Measurements from ENCODE around the gene TIGD2.
"Not testable (repeated sequence)": the region's sequence is repeated elsewhere in the genome, so short reads cannot be mapped to it uniquely, and the experiment has no call there.

The TIGD2 gene

DNA sequence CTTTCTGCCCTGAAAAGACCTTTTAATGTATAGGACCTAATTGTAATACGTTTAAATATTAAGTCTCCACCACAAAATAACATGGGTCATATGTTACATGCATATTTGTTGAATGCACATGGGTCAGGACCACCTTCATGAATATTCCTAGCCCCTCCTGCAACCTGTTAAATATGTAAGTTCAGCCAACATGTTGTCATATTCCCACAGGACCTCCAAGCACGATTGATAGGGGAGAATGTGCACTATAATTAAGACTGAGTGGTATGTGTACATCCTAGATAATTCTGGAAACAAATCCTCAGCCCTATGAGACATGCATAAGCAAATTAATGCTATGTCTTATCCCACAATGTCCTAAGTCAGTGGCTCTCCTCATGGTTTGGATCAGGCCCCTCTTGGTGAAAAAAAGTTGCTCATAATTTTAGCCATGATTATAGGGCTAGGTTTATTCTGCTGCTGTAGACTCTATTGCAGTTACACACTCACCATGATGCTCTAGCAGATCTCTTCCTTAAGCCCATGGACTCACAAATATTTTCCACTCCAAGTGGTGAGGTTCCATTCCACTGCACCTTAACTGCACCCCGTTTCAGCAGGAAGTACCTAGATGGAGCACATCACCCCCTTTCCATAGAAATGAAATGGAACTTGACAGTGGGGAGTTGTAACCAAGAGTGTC is 10.2 kb downstream of the TIGD2 start:
- no peak for DNase-seq

DNA sequence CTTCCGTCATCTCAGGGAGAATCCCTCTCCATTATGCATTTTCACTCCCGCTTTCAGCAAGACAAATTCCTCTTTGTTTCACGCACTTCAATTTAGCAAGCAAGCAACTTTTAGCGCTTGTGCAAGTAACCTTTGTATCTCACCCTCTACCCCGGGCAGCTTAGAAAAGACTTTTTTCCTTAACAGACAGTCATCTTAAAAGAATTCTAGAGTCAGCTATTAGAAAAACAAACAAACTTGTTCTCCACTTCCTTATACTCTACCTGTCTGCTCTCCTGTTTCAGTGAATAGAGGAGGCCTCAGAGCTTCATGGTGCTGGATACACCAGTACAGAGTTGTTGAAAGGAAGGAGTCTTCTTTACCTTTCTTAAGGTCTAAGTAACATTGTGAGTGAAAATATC is 12.1 kb downstream of the TIGD2 start:
- no peak for DNase-seq

DNA sequence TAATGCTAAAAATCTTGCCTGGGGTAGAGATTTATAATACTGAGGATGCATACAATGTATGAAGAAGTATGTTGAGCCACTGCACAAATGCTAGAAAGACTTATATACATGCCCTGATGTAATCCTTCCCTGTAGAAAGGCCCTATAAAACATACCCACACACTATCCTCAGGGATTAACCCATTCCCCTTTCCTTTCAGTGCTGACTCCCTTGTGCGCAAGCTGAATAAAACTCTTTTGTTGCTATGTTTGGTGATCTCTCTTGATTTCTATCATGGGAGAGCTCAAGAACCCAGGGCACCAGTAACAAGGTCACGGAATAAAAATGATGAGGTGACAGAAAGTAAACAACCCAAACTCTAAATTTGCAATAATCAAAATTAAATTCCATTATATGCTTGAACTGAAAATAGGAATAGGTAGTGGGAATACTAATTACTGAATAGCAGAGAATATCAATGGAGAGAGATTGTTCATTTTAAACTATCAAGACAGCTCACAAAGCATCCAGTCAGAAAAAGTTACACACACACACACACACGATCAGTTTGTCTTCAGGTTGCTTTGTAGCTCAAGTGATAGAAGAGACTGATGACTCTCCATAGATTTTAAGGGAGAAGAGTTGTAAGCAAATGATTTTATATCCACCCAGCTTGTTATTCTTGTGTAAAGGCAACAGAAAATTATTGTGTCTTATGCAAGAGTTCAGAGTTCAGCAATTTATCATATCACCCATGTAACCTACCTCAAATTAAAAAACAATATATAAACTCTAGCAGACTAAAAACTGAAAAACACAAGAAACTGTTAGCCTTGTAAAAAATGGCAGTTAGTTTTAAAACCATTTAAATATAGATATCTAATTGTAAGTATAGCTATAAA is 14.8 kb downstream of the TIGD2 start:
- no peak for DNase-seq

DNA sequence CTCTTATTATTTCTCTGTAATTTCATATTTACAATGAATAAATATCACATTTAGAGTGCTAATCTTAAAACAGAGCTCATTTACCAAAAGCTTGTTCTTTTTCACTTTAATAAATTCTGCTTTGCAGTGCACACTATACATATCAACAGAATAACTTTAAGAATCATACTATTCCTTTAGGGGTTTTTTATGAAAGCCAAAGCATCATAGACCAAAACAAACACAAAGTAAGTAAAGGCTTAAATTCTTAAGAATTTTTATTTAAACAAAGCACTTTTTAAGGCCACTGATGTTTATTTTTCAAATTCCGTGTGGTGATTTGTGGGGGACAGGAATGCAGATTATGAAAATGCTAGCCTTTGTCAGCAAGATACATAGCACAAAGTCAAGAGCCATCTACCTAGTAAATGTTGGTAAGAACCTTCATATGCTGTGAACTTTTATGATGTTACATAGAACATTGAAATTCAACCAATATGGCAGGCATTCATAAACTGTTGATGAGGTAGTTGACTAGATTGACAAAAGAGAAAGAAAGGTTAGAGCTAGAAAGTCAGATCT is 17.8 kb downstream of the TIGD2 start:
- DNase-seq, result no peak

DNA sequence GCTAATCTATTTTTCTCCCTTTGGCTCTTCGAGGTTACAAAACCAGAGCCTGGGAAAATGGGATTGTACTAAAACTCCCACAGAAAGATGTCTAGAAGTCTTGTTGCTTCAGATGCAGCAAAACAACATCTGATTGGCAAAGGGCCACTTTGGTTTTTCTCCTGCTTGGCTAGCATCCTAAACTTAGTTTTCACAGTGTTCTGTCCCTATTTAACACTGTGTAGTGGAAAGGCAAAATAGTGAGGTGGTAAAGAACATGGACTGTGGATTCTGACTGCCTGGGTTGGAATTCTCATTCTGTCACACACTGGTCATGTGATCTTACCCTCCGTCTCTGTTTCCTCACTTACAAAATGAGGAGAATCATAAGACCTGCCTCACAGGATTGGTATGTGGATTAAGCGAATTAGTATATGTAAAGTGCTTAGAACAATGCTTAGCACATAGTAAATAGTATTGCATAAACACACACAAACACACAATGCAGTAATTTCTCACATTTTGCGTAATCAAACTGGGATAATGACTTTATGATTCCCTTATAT is 23.5 kb downstream of the TIGD2 start:
- DNase-seq, result no peak

DNA sequence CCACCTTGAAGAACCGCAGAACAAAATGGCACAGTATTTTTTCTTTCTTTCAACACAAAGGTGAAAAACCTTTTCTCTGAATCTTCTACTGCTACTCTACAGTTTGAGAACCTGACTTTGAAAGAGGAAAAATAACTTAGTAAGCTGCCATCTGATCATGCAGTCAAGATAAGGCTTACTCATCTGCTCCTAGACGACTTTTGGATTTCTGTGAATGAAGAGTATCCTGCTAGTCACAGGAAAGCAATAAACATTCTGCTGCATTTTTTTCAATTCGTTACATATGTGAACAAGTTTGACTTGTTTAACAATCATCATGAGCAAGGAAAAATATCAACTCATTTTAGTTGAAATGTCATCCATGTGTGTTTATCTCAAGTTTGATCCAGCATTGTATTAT is 25.2 kb downstream of the TIGD2 start:
- DNase-seq, result no peak

DNA sequence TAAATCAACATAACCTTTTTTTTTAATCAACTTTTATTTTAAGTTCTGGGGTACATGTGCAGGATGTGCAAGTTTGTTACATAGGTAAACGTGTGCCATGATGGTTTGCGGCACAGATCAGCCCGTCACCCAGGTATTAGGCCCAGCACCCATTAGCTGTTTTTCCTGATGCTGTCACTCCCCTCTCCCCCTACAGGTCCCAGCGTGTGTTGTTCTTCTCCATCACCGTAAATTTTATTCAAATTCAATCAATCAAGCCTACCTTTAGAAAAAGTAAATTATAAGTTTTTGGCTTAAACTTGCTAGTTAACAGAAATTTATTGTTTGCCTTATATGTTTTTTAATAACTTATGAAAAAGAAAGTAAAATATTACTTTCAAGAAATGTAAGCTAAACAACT is 25.9 kb downstream of the TIGD2 start:
- DNase-seq, result no peak

DNA sequence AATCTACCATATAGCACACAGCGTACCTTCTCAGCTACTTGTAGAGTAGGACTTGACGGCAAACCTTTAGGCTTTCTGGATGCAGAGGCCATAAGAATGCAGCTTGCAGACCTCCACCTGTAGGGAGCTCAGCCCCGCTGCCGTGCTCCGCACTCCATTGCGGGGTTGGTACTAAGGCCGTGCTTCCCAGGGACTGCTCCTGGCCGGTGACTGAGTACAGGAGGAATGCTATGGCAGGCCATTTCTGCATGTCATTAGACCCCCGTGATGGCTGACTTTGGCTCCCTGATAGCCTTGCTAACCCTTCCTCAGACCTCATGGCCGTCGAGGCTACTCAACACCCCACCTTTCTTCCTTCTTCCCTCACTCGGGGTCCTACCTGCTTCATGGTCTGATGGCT is 26.4 kb downstream of the TIGD2 start:
- no peak for DNase-seq

DNA sequence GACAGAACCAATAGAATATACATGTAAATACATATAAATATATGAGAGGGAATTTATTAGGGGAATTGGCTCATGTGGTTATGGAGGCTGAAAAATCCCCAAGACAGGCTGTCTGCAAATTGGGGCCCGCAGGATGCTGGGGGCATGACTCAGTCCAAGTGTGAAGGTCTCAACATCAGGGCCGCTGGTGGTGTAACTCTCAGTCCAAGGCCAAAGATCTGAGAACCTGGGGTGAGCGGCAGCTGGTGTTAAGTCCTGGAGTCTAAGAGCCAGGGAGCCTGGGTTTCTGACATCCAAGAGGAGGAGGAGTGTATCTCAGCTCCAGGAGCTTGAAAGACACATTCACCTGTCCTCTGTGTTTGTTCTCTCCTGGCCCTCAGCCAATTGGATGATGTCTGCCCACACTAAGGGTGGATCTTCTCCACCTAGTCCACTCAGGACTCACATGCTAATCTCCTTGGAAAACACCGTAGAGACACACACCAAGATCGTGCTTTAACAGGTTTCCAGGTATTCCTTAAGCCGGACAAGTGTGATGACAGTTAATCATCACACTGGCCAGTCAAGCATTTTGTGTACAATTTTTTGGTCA is 28.9 kb downstream of the TIGD2 start:
- DNase-seq, result no peak

DNA sequence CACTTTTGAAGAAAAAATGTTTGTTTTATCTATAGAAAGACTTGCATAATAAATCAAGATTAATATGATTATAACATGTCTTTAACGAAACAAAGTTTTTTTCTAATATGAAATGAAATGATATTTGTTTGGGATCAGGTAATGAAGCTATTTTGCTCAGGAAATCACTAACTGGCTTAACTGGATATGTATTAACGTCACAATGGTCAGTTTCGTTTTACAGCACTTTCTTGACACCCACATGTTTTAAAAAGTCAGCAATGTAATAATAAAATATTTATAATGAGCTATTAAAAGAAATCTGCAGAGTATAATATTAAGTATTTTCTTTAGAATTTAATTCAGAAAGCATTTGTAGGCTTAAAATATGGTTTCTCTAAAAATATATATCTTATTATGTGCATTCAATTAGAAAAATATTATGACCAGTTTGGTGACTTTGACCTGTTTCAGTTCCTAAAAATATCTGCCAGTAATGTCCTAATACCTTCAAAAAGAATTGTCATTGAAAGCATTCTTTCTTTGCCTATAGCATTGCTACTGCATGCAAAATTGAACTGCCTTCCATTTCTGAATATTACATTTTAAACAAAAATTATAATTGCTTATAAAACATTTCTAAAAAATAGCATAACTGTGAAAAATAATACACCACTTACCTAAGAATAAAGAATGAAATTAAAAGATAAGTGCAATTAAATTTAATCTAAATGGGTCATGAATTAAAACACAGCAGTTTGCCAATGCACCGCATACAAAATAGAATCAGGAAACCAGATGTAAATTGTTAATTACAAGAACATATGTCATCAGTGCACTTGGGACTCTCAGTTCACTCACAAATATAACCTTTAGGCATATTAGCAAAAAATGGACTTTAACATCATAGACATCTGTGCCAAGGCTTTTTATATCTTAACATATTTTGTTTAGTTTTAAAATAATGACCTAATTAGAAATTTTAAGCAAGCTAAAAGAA is 31.6 kb downstream of the TIGD2 start:
- DNase-seq, result no peak

DNA sequence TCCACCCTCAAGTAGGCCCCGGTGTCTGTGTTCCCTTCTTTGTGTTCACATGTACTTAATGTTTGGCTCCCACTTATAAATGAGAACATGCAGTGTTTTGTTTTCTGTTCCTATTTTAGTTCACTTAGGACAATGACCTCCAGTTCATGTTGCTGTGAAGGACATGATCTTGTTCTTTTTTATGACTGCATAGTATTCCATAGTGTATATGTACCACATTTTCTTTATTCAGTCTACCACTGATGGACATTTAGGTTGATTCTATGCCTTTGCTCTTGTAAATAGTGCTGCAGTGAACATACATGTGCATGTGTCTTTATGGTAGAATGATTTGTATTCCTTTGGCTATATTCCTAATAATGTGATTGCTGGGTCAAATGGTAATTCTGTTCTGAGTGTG is 33.3 kb downstream of the TIGD2 start:
- not testable (repeated sequence) for DNase-seq

DNA sequence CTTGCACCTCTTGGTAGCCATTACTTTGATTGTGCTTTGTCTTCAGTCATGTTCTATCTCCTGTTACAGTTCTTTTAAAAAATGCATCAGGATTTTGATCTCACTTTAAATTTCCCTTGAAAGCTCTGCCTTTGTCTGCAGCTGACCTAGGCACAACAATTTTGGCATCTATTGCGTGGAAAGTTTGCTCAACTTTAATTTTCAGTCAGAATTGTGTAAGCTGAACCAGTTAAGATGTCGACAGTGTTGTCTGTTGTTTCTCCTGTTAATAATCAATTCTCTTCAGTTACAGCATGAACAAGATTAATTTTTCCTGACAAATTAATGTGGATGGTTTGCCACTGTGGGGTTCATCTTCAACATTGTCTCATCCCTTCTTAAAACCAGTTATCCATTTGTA is 34.9 kb downstream of the TIGD2 start:
- DNase-seq, result no peak

DNA sequence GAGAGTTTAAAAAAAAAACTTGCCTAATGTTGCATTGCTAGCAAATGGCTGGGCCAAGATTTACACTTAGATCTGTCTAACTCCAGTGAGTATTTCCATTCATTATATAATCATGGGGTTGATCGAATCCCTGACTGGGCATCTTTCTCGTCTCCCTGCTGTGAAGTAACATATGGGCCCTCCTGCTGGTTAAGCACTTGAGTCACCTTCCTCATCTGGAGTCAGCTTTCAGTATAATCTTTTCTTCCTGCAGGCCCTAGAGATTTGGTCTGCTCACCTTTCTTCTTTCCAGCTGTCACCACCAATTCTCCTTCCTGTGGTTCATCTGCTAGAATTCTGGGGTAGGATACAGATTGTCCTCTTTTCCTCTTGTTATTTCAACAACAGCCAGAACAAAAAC is 41.6 kb downstream of the TIGD2 start:
- no peak for DNase-seq

DNA sequence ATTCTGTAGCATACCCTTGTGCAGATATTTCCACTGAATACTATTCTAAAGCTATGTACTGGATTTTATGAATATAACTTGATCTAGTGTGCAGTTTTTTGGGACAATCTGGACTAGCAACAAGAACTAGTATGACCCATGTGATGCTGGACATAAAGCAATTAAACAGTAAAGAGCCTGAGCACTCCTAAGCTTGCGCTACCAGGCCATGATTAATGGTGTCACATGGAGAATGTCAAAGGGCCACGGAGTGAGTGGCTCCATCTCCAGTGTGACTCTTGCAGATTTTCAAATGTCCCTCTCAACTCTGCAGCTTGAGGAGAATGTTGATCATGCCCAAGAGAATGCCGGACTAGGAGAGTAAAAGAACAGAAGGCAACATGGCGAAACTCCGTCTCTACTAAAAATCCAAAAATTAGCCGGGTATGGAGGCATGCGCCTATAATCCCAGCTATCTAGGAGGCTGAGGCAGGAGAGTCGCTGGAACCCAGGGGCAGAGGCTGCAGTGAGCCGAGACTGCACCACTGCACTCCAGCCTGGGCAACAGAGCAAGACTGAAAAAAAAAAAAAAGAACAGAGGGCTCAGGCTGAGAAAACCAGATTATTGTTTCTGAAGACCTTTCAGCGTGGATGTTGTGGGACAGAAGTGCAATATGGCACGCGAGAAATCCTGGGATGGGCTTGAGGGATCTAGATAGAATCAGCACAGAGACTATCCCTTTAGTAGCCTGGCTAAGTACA is 45.0 kb downstream of the TIGD2 start:
- no peak for DNase-seq

DNA sequence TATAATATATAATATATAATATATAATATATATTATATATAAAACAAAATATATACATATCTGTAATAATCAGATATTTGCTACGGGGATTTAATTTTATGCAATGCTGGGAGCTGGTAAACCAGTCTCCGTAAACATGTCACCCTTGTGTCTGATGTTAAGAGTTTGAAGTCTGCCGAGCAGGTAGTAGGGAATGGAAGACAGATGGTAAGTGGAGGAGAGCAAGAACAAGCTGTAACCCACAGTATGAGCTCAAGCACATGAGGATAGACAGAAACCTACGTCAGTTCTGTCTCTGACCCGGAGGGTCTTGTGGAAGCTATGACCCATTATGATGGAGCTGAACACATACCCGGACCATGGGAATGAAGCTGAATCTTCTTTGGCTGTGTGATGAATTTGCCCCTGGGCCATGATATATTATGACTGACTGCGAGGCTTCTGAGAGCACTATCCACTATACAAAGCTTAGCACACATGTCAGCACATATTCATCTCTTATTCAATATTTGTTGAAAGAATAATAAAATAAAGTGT is 46.2 kb downstream of the TIGD2 start:
- no peak for DNase-seq

DNA sequence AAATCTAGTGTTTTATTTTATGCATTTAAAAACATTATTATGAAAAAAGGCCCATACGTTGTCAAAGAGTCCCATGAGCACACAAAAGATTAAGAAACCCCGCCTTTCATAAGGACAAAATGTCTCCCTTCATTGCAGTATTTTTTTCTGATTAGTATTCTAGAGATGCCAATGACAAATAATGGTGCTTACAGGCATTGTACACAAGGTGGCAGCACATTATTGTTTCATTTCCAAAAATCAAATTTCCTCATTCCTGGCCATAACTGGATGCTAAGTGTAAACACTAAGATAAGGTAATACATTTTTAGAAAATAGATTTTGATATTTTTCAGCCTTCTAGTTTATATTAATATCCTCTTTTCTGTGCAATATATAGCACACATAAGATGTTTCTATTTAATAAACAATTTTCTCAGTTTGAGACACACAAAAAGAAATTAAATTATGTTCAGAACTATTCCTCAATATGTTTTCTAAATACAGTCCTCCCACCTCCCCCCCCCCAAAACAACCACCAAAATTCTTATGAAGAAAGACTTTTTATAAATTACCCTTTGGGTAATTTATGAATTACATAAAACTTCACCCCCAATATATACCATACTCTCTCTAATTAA is 47.7 kb downstream of the TIGD2 start:
- no peak for DNase-seq

DNA sequence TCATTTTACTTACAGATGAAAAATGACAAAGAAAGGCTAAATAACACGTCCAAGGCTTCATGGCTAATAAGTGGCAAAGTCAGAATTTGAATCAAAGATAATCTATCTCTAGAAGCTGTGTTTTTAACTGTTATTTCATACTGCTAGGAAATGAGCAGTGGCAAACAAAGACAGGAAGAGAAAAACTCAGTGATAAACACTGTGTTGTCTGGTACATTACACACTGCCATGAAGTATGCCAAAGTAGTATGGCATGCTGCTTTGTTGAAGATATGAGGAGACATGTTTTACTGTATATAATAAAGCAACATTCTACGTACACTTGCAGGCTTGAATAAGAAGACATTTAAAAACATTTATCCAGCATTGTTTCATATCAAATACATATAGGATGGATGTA is 49.5 kb downstream of the TIGD2 start:
- DNase-seq, result no peak

DNA sequence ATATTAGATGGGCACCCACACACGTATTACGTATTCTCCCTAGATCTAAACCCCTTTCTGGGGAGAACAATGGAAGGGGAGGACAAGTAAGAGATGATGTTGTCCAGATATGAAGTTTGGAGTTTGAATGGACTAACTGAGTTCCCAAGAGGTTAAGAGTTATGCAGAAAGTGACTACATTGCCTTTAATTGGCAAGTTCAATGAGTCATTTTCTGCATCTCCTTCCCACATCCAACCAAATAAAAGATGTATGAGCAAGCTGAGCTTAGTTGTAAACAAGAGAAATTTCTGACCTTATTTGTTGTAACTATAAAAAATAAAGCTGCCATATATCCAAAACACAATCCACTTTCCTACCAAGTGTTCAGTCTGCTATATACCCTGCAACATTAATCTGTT is 50.5 kb downstream of the TIGD2 start:
- no peak for DNase-seq

DNA sequence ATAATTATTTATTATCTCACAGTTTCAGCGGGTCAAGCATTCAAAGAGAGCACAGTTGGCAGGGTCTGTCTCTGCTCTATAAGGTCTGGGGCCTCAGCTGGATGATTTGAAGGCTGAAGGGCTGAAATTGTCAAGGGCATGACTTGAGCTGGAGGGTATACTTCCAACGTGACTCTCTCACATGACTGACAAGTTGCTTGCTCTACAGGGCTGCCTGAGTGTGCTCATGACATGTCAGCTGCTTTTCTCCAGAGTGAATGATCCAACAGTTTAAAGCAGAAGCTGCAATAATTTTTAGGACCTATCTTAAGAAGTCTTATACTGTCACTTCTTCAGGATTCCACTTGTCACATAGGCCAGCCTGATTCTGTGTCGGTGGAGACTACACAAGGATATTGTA is 51.2 kb downstream of the TIGD2 start:
- DNase-seq, result no peak

DNA sequence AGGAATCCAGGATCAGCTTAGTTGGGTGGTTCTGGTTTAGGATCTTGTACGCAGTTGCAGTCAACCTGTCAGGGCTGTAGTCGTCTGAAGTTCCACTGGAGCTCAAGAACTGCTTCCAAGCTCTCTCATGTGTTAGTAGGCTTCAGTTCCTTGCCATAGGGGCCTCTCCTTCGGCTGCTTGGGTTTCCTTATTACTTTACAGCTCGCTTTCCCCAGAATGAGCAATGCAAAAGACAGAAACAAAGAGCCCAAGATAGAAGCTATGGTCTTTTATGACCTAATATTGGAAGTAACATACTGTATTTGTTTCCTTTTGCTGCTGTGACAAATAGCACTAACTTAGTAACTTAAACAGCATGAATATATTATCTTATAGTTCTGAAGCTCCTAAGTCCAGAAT is 51.7 kb downstream of the TIGD2 start:
- no peak for DNase-seq

DNA sequence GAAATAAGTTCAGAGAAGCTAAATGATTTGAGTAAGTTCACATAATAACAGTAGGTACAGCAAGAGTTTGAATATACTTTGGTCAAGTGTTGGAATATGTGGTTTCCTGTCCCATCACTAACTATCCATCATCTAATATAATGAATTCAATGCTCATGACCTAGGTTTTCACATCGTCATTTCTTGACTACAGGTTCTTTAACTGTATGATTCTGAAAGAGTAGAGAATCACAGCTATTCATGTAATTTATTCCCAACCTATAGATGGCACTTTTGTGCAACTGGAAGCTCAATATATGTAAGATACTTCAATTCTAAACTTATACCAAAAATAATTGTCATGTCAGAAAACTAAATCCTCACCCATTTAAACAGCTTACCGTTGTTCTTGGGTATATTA is 53.1 kb downstream of the TIGD2 start:
- DNase-seq, result no peak

Data from activated CD4-positive, alpha-beta T cell treated with anti-CD3 and anti-CD28 coated beads for 48 hours (primary cell).